GM18508 (cell line): ENCODE measurements around the gene LMO2.

Experiments used
- ATAC-seq: cut with Tn5 transposase; IDR thresholded peaks from one replicate; pipeline ENCODE4 v1.9.1; 2021; ENCODE audit warnings: moderate number of reproducible peaks; ENCODE audit not compliant: insufficient read depth, unreplicated experiment

LMO2 gene

GRCh38 chr11:33892906-33893594 lies 1.2 kb upstream of the LMO2 start:
- ATAC-seq = no peak

GRCh38 chr11:33889821-33890378 lies 2.0 kb downstream of the LMO2 start:
- no peak for ATAC-seq

- ATAC-seq = no peak
Observed at GRCh38 chr11:33889296-33889695, 2.6 kb downstream of the LMO2 start.

GRCh38 chr11:33887886-33888285 lies 4.0 kb downstream of the LMO2 start:
- ATAC-seq = no peak

GRCh38 chr11:33885338-33886005 lies 6.4 kb downstream of the LMO2 start:
- no peak for ATAC-seq

GRCh38 chr11:33884601-33885000 lies 7.3 kb downstream of the LMO2 start:
- ATAC-seq = no peak

GRCh38 chr11:33884035-33884434 lies 7.8 kb downstream of the LMO2 start:
- no peak for ATAC-seq

GRCh38 chr11:33881651-33882503 lies 10.0 kb downstream of the LMO2 start:
- ATAC-seq = no peak

- no peak for ATAC-seq
Observed at GRCh38 chr11:33880979-33881378, 10.9 kb downstream of the LMO2 start.

GRCh38 chr11:33879375-33879774 lies 12.5 kb downstream of the LMO2 start:
- no peak for ATAC-seq

- ATAC-seq = no peak
Observed at GRCh38 chr11:33877038-33877437, 14.8 kb downstream of the LMO2 start.

- ATAC-seq = no peak
Observed at GRCh38 chr11:33875621-33876294, 16.1 kb downstream of the LMO2 start.

GRCh38 chr11:33874910-33875490 lies 16.9 kb downstream of the LMO2 start:
- ATAC-seq = no peak

GRCh38 chr11:33874433-33874832 lies 17.4 kb downstream of the LMO2 start:
- no peak for ATAC-seq

GRCh38 chr11:33869481-33870422 lies 22.1 kb downstream of the LMO2 start:
- ATAC-seq = no peak

GRCh38 chr11:33868647-33869461 lies 23.0 kb downstream of the LMO2 start:
- no peak for ATAC-seq

GRCh38 chr11:33867996-33868646 lies 23.8 kb downstream of the LMO2 start:
- no peak for ATAC-seq

- ATAC-seq = no peak
Observed at GRCh38 chr11:33867561-33867960, 24.3 kb downstream of the LMO2 start.
